Endothelial cell (in vitro differentiated cells): ENCODE data around the gene PKMYT1. TPM values are rescaled to one million over a fixed set of nuclear protein-coding genes. Genes with fewer than 3 reads are reported as not detected.

ENCODE experiments used
- DNase-seq: peaks from one replicate; pipeline ENCODE4 v3.0.0; 2021; ENCODE audit warnings: low spot score
- H3K27ac Mint-ChIP-seq: one replicate; pipeline ENCODE4 v1.8.0; 2021; ENCODE audit warnings: mixed read lengths, inconsistent platforms; ENCODE audit not compliant: unreplicated experiment
- H3K27me3 Mint-ChIP-seq: one replicate; pipeline ENCODE4 v1.8.0; 2021; ENCODE audit warnings: mild to moderate bottlenecking, moderate library complexity, mixed read lengths, inconsistent platforms; ENCODE audit not compliant: unreplicated experiment
- H3K36me3 Mint-ChIP-seq: one replicate; pipeline ENCODE4 v1.8.0; 2021; ENCODE audit warnings: mild to moderate bottlenecking, low read depth, mixed read lengths, inconsistent platforms; ENCODE audit not compliant: unreplicated experiment
- H3K4me1 Mint-ChIP-seq: one replicate; pipeline ENCODE4 v1.8.0; 2021; ENCODE audit warnings: mild to moderate bottlenecking, mixed read lengths, inconsistent platforms; ENCODE audit not compliant: unreplicated experiment
- H3K4me3 Mint-ChIP-seq: one replicate; pipeline ENCODE4 v1.8.0; 2021; ENCODE audit warnings: mild to moderate bottlenecking, mixed read lengths, inconsistent platforms; ENCODE audit not compliant: unreplicated experiment
- H3K9me3 Mint-ChIP-seq: one replicate; pipeline ENCODE4 v1.8.0; 2021; ENCODE audit warnings: mixed read lengths, inconsistent platforms; ENCODE audit not compliant: unreplicated experiment
- total RNA-seq: library from RNA; stranded (reverse); fragmentation: NEBNext Ultra II Directional; extraction: Animal tissue kit (Norgen Biotek cat#: 25700); gene quantifications from one replicate; pipeline ENCODE4 v1.2.1, GENCODE V29; 2021; ENCODE audit not compliant: unreplicated experiment
- TF ChIP-seq, protein P1 (sequence below): fragments of 200-600 bp; sonication (generic); IDR thresholded peaks from one replicate; pipeline ENCODE4 v1.5.0; 2021; ENCODE audit warnings: antibody characterized with exemption; ENCODE audit not compliant: unreplicated experiment

The PKMYT1 gene
- total RNA-seq, 1 donor from 2014 or later, result 12.2 TPM

DNA sequence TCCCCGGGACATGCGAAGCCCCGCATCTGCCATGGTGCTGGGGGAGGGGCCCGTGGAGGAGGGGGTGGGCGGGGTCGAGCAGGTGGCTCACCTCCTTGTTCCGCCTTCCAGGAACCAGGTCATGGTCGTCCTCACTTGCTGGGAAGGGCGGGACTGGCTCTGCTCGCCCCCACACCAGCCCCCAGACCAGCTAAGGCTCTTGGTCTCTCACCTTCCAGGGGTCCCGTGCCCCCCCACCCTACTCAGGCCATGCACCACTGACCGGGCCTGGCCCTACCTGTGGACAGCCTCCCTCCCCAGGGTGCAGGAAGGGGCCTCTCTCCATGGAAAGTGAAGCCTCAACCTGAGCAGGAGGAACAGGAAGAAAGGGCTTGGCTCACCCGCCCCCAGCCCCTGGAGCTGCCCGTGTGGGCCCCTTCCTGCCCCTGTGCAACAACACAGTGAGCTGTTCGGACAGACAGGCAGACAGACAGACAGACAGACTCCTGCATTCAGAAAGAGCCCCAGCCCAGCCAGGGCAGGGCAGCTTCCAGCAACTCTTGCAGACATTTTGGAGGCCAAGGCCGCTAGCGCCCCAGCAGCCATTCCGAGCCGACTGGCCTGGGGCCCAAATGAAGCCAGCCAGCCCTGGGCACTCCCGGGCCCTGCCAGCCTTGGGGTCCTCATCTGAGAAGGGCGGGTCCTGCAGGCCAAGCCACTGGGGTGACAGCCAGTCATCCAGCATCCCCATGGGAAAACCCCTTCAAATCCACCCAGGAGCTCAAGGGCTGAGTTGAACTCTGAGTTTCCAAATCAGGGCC is 24.3 kb downstream of the PKMYT1 start:
- no peak overlapping the region for H3K4me3 Mint-ChIP-seq
- DNase-seq, result no peak
- no peak overlapping the region for H3K27ac Mint-ChIP-seq
- peaks cover 10% of the 10 kb centered on the region for H3K4me1 Mint-ChIP-seq
- TF ChIP-seq, protein P1, sequence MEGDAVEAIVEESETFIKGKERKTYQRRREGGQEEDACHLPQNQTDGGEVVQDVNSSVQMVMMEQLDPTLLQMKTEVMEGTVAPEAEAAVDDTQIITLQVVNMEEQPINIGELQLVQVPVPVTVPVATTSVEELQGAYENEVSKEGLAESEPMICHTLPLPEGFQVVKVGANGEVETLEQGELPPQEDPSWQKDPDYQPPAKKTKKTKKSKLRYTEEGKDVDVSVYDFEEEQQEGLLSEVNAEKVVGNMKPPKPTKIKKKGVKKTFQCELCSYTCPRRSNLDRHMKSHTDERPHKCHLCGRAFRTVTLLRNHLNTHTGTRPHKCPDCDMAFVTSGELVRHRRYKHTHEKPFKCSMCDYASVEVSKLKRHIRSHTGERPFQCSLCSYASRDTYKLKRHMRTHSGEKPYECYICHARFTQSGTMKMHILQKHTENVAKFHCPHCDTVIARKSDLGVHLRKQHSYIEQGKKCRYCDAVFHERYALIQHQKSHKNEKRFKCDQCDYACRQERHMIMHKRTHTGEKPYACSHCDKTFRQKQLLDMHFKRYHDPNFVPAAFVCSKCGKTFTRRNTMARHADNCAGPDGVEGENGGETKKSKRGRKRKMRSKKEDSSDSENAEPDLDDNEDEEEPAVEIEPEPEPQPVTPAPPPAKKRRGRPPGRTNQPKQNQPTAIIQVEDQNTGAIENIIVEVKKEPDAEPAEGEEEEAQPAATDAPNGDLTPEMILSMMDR, result no peak
- H3K36me3 Mint-ChIP-seq, result no peaks in the 10 kb centered on the region
- no peaks in the 10 kb centered on the region for H3K9me3 Mint-ChIP-seq
- H3K27me3 Mint-ChIP-seq, result peaks cover 4% of the 10 kb centered on the region

DNA sequence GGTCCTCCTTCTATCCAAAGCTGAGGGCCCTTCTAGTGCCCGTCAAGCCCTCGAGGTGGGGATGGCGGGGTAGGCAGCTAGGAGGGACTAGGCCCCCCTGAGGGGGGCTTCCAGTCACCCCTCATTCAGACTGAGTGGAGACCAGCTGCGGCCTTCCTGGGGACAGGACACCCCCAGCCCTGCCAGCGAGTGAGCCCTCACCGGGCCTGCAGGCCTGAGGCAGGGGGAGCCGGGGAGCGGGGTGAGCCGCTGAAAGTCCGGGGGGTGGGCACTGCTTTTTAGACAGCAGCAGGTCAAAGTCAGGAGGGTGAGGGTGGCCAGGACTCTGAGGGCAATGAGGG is 24.8 kb downstream of the PKMYT1 start:
- H3K36me3 Mint-ChIP-seq, result no peaks in the 10 kb centered on the region
- H3K4me3 Mint-ChIP-seq, result no peak overlapping the region
- peaks cover 10% of the 10 kb centered on the region for H3K4me1 Mint-ChIP-seq
- H3K27me3 Mint-ChIP-seq, result peaks cover 7% of the 10 kb centered on the region
- TF ChIP-seq, protein P1, result no peak
- H3K9me3 Mint-ChIP-seq, result no peaks in the 10 kb centered on the region
- no peak for DNase-seq
- no peak overlapping the region for H3K27ac Mint-ChIP-seq

DNA sequence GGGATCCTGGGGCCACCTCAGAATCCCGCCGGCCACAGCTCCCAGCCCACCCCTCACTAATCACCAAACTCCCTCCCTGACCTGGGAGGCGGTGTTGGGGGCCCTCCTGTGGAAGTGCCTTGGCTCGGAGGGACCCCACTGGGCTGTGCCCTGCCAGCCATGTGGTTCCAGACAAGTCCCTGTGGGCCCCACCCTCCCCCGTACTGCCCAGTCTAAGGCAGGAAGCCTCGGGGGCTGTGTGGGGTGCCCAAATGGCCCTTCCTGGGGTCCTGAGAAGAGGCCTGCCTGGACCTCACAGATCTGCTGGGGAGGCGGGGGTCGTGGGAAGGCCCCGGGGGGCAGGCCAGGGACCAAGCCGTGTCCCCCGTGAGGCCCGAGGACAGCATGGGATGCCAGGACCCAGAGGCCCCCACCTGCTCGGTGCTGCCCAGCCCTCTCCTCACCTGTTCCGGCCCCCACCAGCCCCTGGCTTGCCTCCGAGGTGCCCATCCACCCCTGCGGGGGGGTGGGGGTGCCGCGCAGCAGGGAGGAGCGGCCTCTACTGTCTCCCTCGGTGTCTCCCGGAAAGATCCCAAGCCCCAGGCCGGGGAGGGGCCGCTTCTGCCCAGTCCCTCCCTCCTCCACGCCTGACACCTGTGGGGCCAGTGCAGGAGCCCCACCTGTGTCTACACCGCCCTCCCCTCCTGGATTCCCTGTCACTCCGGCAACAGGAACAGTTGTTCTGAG is 25.4 kb downstream of the PKMYT1 start:
- DNase-seq, result no peak
- Mint-ChIP-seq H3K27ac (no peak overlapping the region), H3K27me3 (peaks cover 7% of the 10 kb centered on the region), H3K4me3 (no peak overlapping the region), H3K4me1 (peaks cover 8% of the 10 kb centered on the region), H3K36me3 (no peaks in the 10 kb centered on the region), H3K9me3 (no peaks in the 10 kb centered on the region)
- TF ChIP-seq, protein P1, result no peak

DNA sequence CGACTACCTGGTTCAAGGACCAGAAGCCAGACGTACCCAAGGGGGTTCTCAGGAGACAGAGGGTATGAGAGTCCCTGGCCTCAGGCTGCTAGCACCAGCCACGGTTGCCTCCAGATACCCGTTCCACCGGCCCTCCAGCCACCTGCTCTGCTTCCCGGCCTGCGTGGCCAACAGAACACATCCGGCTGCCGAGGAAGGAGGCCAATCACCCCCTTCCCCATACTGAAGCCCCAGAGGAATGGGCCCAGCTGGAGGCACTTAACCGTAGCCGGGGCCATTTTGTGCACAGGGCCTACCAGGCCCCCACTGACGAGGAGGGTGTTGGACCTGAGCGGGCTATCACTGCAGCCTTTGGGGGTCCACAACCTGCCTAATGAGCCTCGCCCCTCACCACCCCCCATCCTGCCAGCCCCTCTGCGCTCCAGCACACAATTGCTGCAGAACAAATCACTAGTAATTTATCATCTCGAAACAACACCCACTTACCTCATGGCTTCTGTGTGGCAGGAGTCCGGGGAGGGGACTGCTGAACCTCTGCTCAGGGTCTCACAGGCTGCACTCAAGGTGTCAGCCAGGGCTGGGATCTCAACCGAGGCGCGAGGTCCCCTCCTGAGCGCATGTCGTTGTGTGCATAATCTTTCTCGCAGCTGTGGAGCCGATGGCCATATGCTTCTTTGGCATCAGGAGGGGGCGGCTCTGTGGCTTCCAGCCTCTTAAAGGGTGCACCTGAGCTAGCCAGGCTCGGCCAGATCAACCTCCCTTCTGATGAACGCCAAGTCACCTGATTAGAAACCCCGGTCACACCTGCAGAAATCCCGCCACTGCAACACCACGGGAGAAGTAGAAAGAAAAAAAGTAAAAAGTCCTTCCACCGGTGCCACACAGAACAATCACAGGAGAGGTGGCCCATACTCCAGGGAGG is 26.3 kb downstream of the PKMYT1 start:
- Mint-ChIP-seq H3K36me3 (no peaks in the 10 kb centered on the region), H3K27ac (no peak overlapping the region), H3K4me3 (no peak overlapping the region), H3K4me1 (peaks cover 8% of the 10 kb centered on the region), H3K9me3 (no peaks in the 10 kb centered on the region), H3K27me3 (peaks cover 9% of the 10 kb centered on the region)
- DNase-seq, result no peak
- TF ChIP-seq, protein P1, result no peak
